ENCODE measurements around the gene BLOC1S5.

- TF ChIP-seq EZH2 (IDR thresholded peaks at IDR 0.05; ENCODE audit: low read length): no peak
- no peak for TF ChIP-seq CTCF (optimal IDR thresholded peaks at IDR 0.05 in 1 of 3, IDR thresholded peaks at IDR 0.05 in 1 of 3, conservative IDR thresholded peaks at IDR 0.05 in 1 of 3; ENCODE audit: extremely low read depth in 1 of 3, insufficient read depth in 2 of 3, low read length in 3 of 3)
Measured at GRCh38 chr6:8103726-8104125, 39.5 kb upstream of the BLOC1S5 start.
